Measurements from ENCODE around the gene GRHL1. TPM values are rescaled to one million over a fixed set of nuclear protein-coding genes. Genes with fewer than 3 reads are reported as not detected.
A peak's percentile ranks its signal among the peaks of the same experiment; 100 is the strongest.

GRHL1 gene
- total RNA-seq, 1 donor from 2014 or later: 6.2 TPM

DNA sequence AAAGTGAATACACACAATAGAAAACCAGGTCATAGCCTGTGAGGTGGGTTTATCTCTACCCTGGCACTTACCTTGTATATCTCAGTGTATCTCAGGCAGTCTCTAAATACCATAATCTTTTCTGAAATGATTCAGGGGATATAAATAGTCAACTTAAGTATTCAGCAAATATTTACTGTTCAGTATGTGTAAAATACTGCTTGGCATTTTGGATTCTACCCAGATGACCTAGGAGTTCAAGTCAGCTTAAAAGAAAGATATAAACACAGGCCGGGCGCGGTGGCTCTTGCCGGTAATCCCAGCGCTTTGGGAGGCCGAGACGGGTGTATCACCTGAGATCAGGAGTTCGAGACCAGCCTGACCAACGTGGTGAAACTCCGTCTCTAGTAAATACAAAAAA, 23.8 kb downstream of the GRHL1 start:
- H3K36me3 ChIP-seq (ENCODE audit: control insufficient read depth, insufficient read depth, low read length): no peaks in the 10 kb centered on the region
- no peak overlapping the region for H3K4me3 ChIP-seq (ENCODE audit: low read depth, low read length)
- DNase-seq (ENCODE audit: low read depth): no peak
- H3K27me3 ChIP-seq (ENCODE audit: control insufficient read depth, insufficient read depth, low read length): no peaks in the 10 kb centered on the region
- TF ChIP-seq, protein P1, sequence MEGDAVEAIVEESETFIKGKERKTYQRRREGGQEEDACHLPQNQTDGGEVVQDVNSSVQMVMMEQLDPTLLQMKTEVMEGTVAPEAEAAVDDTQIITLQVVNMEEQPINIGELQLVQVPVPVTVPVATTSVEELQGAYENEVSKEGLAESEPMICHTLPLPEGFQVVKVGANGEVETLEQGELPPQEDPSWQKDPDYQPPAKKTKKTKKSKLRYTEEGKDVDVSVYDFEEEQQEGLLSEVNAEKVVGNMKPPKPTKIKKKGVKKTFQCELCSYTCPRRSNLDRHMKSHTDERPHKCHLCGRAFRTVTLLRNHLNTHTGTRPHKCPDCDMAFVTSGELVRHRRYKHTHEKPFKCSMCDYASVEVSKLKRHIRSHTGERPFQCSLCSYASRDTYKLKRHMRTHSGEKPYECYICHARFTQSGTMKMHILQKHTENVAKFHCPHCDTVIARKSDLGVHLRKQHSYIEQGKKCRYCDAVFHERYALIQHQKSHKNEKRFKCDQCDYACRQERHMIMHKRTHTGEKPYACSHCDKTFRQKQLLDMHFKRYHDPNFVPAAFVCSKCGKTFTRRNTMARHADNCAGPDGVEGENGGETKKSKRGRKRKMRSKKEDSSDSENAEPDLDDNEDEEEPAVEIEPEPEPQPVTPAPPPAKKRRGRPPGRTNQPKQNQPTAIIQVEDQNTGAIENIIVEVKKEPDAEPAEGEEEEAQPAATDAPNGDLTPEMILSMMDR (IDR thresholded peaks at IDR 0.05; ENCODE audit: insufficient read depth, low read length, poor library complexity, severe bottlenecking): no peak

DNA sequence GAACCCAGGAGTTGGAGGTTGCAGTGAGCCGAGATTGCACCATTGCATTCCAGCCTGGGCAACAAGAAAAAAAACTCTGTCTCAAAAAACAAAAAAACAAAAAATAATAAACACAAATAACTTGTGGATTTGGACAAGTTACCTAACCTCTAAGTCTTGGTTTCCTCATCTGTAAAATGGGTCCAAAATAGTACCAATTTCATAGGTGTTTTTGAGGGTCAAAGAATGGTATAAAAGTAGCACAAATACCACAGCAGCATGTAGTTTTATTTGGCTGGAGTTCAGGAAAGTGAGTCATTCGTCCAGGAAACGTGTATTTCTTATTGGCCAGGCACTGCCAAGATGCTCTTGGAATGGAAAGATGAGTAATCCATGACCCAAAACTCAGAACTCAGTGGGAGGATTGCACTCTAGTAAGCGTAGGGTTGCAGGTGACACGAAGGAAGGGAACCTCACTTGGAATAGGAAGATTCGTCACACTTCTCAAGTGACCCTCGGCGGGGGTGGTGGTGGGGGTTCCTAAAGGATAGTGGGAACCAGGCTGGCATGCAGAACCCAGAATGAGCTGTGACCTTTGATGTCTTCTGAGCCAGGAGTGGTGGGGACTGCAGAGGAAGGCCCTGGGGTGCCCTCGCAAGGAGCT, 24.4 kb downstream of the GRHL1 start:
- TF ChIP-seq, protein P1 (IDR thresholded peaks at IDR 0.05; ENCODE audit: insufficient read depth, low read length, poor library complexity, severe bottlenecking): no peak
- H3K4me3 ChIP-seq (ENCODE audit: low read depth, low read length): no peak overlapping the region
- peak; percentile 96 for DNase-seq (ENCODE audit: low read depth)
- H3K36me3 ChIP-seq (ENCODE audit: control insufficient read depth, insufficient read depth, low read length): no peaks in the 10 kb centered on the region
- H3K27me3 ChIP-seq (ENCODE audit: control insufficient read depth, insufficient read depth, low read length): no peaks in the 10 kb centered on the region

DNA sequence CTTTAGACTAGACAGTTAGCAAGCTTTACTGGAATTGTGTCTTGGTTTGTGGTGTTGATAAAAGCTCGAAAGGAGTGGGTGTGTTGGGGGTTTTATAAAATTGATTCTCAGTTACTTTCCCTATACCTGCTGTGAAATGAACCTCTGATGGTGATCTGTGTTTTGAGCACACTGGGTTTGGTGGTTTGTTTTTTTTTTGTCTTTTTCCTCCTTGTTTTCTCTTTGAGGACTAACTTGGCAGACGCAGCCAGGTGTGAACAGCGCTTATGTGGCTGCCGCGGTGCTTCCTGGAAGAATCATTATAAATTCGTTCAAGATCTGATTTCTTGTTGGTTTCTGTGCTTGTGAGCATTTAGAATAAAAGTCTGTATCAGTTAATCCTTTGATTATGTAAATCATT, 28.5 kb downstream of the GRHL1 start:
- DNase-seq (ENCODE audit: low read depth): no peak
- TF ChIP-seq, protein P1 (IDR thresholded peaks at IDR 0.05; ENCODE audit: insufficient read depth, low read length, poor library complexity, severe bottlenecking): no peak
- Histone ChIP-seq H3K36me3 (ENCODE audit: control insufficient read depth, insufficient read depth, low read length) (no peaks in the 10 kb centered on the region), H3K4me3 (ENCODE audit: low read depth, low read length) (no peak overlapping the region), H3K27me3 (ENCODE audit: control insufficient read depth, insufficient read depth, low read length) (no peaks in the 10 kb centered on the region)

DNA sequence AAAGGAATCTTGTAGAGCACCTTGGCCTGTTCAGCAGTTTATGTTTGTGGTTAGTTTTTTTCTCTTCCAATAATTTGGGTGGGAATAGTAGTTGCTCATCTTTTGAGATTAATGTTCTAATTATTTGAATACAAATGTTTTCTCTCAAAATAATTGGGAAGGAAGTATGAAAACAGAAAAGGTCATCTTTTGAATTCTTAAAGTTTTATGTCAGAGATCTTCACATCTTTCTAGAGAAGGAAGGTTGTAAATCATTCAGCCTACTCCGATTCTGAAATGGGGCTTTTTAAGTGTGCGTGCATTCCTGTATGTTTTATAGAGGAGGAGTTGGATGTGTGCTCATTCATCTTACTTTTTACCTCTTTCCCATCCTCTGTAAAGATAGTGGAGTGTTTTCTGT, 29.0 kb downstream of the GRHL1 start:
- Histone ChIP-seq H3K36me3 (ENCODE audit: control insufficient read depth, insufficient read depth, low read length) (no peaks in the 10 kb centered on the region), H3K27me3 (ENCODE audit: control insufficient read depth, insufficient read depth, low read length) (no peaks in the 10 kb centered on the region), H3K4me3 (ENCODE audit: low read depth, low read length) (no peak overlapping the region)
- TF ChIP-seq, protein P1 (IDR thresholded peaks at IDR 0.05; ENCODE audit: insufficient read depth, low read length, poor library complexity, severe bottlenecking): no peak
- DNase-seq (ENCODE audit: low read depth): no peak

DNA sequence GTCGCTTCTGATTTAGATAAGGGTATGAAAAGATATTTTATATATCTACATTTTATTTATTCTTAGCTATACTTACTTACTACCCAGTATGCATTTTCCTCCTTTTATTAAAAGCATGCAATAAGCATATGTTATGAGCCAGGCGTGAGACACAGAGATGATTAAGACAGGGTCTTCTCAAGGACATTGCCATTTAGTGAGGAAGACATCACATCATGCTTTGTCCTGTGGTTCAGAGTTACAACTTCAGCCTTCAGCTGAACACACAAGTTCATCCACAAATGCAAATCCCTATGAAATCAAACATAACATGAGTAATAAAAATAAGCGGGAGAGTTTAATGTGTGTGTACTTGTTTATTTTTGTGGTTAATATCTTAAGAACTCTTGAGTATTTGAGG, 30.2 kb downstream of the GRHL1 start:
- Histone ChIP-seq H3K36me3 (ENCODE audit: control insufficient read depth, insufficient read depth, low read length) (no peaks in the 10 kb centered on the region), H3K4me3 (ENCODE audit: low read depth, low read length) (no peak overlapping the region), H3K27me3 (ENCODE audit: control insufficient read depth, insufficient read depth, low read length) (no peaks in the 10 kb centered on the region)
- no peak for DNase-seq (ENCODE audit: low read depth)
- TF ChIP-seq, protein P1 (IDR thresholded peaks at IDR 0.05; ENCODE audit: insufficient read depth, low read length, poor library complexity, severe bottlenecking): no peak

DNA sequence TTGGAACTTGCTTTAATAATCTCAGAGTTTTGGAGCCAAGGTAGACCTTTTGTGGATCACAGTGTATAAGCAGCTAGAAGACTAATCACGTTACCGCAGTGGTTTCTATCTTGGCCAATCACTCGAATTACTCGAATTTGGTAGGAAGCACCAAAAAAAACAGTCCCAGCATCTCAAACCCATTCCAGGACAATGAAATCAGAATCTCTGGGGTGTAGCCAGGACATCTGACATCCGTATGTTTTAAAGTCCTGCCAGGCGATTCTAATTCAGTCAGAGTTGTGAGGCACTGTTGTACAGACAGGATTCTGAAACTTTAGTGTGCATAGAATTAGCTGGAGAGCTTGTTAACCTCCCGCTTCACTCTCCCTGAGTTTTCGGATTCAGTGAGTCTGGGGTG, 30.8 kb downstream of the GRHL1 start:
- Histone ChIP-seq H3K27me3 (ENCODE audit: control insufficient read depth, insufficient read depth, low read length) (no peaks in the 10 kb centered on the region), H3K4me3 (ENCODE audit: low read depth, low read length) (no peak overlapping the region), H3K36me3 (ENCODE audit: control insufficient read depth, insufficient read depth, low read length) (no peaks in the 10 kb centered on the region)
- TF ChIP-seq, protein P1 (IDR thresholded peaks at IDR 0.05; ENCODE audit: insufficient read depth, low read length, poor library complexity, severe bottlenecking): no peak
- DNase-seq (ENCODE audit: low read depth): no peak
